NCI-H1436 treated with DMSO at 0.1 percent for 48 hours (cell line): ENCODE measurements around the gene TMEM178B.
"Not testable (repeated sequence)": the region's sequence is repeated elsewhere in the genome, so short reads cannot be mapped to it uniquely, and the experiment has no call there.

Experiments
- DNase-seq: peaks from one replicate; lab custom pipeline; 2025; lab: John Stamatoyannopoulos, UW

Gene TMEM178B

DNA sequence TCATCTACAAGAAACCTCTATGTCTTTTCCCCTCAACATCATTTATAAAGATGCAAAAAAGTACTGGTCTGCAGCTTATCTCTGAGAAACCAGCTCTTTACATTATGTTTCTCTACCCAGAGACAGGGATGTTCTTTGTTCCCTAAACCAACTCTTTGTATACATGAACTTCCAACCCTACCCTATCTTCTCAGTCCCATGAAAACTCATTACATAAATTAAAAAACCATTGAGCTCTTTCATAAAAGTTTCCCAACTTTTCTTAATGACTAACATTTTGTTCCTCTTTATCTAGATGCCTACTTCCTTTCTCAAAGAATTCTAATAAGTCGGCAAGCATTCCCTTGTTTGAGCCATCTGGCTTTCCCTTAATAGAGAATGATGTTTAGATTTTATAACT, 284.5 kb downstream of the TMEM178B start:
- no peak for DNase-seq

DNA sequence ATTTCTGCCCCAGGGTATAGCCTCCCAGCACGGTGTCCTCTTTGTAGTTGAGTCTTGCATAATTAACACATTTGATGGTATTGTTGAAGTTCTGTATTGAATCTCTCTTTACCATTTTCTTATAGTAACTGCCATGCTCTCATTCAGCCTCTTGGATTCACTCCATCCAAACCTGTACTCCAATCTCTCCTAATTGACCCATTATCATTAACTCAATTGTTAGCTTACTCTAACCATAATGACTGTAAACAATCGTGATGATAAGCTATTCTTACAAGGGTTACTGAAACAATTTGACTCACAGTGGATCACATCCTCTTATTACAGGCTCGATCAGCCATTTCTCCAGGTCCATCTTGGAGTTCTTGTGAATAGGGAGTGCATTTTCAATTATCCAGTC, 285.4 kb downstream of the TMEM178B start:
- DNase-seq, result peak; percentile 2

DNA sequence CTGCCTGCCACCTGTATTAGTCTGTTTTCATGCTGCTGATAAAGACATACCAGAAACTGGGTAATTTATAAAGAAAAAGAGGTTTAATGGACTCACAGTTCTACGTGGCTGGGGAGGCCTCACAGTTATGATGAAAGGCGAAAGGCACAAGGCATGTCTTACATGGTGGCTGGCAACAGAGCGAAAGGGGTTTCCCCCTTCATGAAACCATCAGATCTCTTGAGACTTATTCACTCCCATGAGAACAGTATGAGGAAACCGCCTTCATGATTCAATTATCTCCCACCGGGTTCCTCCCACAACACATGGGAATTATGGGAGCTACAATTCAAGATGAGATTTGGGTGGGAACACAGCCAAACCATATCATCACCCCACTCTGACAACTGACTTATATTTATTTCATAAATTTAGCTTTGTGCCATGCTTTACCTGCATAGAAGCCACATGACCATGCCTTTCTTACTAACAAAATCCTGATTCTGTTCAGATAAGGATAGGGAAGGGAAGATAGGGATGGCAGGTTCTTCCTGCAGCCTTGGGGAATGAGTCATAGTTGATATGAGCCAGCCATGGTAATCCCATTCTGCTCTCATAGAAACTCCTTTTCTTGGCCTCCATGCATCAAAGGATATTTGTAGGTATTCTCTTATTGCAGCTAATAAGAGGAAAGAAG, 286.0 kb downstream of the TMEM178B start:
- no peak for DNase-seq

DNA sequence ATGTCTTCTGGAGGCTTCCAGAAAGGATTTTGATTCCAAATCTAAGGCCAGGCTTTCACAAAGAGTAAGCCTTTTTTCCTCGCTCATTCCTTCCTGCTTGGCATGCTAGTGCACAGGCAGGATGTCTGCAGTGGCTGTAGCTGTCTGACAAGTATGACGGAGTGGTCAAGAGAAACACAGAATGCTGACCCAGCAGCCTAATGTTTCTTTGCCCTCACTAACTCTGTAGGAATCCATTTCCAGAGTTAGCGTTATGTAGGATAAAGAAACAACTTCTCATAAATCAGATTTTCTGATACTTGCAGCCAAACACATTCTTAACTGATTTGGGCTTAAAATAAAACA, 286.5 kb downstream of the TMEM178B start:
- DNase-seq, result no peak

DNA sequence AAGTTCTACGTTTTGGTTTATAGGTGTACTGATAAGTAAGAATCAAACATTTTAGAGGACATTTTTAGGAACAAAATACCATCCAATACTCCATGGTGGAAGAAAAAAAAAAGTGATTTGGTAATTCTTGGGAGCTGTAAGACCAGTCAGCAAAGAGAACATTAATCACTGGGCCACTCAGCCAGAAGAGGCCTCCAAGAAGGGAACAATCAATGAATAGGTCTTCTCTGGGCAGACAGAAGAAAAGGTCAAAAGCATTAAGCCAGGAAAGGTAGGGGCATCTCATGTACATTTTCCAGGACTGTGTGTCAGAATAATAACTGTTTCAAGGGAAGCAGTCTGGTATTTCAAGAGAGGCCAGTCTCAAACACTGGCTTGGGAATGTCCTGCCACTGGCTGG, 286.9 kb downstream of the TMEM178B start:
- DNase-seq, result no peak

DNA sequence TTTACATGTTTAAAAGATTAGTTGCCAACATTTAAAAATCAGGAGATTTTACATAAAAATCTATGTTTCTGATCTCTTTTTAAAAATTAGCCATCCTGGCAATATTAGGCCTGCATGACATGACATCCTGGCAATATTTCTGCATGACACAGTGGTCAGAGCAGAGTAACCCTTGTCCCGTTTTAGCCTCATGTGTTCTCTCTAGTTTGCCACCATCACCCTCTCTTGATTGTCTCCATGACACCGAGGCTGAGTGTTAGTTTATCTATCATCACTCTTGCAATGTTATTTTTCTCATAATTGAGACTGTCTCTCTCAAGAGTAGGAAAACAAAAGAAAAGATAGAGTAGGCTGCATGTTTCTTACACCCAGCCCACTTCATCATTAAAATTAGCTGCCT, 287.6 kb downstream of the TMEM178B start:
- DNase-seq, result no peak

DNA sequence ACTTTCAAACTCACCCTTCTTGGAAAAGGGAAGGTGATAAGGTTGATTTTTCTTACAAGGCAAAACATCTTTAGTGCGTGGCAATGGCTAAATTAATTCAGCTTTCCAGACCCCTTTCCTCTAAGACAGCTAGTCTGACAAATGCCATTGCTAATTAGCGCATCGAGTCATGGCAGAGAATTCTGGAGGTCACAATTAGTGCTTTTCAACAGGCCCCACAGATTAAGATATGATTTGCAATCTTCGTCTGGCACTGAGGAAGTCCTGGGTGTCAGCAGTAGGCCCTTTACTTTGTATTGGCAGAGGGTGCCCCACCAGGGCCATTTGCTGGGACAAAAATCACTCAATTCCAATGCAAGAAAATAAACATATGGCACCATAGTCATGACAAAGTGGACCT, 288.1 kb downstream of the TMEM178B start:
- DNase-seq, result no peak

DNA sequence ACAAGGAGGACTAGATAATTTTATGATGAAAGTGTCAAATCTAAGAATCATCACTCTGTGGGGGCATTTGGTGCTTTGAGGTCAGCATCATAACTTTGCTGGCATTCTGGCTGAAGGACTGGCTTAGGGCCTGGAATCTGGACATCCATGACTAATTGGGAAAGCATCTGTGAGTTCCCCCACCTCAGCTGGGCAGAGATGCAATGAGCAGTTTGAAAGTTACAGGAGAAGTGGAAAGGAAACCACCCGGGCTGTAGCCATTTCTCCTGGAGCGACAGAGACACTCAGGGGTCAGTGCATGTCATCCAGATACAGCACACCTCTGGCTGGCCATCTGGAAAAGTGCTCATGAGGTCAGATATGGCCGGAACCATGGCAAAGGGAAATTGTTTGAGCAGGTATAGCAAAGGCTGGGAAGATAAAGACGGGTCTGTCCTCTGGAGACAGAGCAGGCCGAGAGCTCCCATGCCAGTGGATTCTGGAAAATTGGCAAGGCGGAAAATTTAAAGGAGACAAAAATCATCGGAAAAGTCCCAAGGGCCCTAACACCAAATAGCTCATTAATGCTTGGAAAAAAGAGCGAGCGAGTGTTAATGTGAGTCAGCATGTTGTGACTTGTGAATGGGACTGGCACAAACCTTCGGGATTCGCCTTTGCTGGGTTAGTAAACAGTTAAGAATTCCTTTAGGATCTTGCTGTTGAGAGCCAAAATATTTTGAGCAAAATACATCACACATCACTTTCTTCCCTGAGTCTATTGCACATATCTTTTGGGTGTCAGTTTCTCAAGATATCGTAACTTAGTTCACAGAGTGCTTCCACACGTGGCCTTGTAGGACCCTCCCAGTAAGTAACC, 288.9 kb downstream of the TMEM178B start:
- DNase-seq, result no peak

DNA sequence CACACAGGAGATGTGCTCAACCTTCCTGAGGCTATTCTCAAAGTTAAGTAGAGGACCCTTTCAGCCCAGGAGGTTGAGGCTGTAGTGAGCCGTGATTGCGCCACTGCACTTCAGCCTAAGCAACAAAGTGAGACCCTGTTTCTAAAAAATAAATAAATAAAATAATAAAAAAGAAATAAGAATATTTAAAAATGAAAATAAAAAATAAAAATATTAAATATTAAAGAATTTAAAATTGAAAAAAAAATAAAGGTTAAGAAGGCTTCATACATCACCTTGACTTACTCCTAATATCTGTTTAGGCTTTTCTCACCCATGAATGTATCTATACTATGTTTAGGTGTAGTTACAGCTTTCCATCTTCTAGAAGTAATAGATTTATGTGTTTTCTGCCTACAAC, 289.9 kb downstream of the TMEM178B start:
- DNase-seq, result no peak

DNA sequence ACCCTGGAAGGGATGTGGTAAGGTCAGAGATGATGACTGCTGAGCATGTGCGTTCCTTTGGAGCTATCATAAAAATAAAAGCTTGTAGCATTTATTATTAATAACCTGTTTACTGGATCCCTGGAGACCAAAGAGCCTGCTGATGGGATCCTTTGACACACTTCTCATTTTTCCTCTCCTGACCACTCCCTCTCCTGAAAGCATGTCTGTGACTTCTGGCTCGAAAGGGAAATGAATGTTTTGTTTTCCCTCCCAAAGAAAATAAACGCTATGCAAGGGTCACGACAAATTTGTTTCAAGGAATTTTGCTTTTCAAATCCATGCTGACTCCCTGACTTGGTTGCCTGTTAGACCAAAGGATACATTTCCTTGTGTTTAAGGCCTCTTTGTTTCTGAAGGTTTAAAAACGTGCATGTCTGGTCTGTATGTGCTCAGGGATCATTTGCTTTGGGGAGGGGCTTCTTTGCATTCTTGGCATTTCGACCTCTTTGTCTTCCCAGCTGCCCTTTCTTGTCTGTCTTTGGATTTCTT, 292.3 kb downstream of the TMEM178B start:
- DNase-seq, result no peak

DNA sequence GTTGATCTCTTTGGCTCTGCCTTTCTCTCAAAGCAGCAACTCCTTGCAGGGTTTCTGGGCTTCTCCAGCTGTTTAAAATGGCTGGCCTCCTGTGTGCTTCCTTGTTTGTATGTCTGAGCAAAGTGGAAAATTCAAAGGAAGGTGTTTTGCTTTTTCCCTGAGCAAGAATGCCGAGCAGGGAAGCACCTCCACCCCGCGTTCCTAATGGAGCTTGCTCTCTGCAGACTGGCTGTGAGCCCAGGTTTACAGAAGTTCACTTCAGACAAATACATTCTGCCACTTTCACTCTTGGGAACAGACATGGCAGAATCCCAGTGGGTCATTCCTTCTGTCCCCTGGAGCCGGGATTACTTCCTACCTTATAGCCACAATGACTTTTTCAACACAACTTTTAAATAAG, 295.6 kb downstream of the TMEM178B start:
- DNase-seq, result no peak

DNA sequence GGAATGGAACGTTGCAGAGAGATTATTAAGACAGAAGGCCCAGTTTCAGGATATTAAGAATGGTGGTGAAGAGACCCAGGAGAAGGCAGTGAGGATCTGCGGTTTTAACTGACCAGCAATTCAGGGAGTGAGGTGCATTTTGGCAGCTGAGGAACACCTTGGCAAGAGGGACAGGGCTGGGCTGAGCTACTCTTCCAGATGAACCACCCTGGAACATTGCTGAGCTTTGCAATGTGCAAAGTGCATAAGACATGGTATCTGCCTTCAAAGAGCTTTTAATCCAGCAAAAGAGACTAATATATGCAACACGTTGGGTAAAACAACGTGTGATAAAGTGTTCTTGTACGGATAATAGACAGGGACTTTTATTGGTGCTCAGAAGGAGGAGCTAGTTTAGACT, 296.3 kb downstream of the TMEM178B start:
- DNase-seq, result no peak

DNA sequence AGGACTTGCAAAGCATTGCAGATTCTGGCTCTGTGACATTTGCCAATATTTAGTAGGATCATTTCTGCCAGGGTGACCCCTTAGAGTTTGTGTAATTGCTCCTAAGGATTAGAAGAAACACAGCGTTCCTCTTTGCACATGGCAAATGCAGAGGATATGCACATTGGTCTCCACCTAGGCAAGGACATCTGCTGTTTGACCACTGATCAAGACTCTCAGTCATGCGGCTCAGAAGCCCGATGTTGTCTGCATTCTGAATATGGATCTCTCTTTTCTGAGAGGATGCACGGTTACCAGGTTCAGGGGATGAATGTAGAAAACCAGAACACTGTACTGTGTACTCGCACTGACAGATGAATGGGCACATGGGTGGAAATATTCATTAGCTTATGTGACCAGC, 296.8 kb downstream of the TMEM178B start:
- DNase-seq, result no peak

DNA sequence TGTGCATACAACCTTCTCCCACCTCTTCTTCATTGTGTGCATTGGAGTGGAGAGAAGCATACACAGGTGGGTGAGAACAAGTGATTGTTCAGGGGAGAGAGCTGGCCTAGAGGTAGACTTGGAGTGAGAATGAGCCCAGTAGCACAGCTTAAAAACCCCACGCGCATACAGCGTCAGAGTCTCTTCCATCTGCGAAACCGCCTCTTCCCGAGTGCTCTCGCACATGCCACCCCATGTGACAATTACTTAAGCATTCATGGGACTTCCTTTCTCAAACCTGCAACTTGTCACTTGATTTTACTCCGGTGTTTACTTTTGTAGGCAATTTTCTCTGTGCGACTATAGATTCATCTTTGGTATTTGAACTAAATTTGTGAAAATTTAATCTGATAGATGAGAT, 300.6 kb downstream of the TMEM178B start:
- no peak for DNase-seq

DNA sequence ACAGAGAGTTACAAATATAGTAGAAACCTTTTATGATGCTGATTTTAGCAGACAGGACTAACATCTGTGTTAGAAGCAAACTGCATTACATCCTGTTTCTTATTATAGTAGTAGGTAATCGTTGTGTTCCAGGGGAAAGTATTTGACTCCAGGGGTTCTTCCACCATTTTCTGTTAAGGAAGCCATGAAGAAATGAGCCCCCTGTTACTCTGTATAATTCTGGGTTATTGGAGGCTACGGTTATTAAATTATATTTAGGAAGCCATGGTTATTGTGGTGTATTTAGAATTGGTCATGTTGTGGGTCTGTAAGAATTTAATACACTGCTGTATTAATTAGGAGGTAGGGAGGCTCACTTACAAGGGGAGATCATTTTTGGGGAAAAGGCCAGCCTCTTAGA, 301.6 kb downstream of the TMEM178B start:
- DNase-seq, result no peak

DNA sequence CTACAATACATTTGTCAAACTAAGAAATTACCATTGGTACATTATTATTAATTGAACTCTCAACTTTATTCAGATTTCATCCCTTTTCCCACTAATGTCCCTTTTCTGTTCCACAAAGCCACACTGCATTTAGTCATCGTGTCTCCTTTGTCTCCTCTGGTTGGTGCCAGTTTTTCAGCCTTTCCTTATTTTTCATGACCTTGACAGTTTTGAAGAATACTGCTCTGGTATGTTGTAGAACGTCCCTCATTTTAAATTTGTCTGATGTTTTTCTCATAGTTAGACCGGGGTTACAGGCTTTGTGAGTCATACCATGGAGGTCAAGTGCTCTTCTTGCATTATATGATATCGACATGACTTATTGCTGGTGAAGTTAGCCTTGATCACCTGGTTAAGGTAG, 304.0 kb downstream of the TMEM178B start:
- DNase-seq, result no peak

DNA sequence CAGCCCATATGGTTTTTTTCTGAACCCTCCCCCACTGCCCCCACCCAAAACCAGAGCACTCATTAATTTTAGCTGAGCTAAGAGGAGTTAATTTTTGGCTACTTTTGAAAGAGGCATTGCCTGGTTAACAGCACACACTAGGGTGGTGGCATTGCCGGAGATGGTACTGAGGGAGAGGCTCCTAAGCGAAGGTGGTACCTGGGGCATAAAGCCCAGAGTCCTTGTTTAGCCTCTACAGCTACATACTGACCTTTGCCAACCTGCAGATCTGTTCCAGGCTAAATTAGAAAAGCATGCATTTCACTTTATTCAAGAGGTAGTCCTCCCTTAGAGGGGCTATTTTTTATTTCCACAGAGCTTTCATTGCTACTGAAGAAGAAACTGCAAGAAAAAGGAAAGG, 304.5 kb downstream of the TMEM178B start:
- no peak for DNase-seq

DNA sequence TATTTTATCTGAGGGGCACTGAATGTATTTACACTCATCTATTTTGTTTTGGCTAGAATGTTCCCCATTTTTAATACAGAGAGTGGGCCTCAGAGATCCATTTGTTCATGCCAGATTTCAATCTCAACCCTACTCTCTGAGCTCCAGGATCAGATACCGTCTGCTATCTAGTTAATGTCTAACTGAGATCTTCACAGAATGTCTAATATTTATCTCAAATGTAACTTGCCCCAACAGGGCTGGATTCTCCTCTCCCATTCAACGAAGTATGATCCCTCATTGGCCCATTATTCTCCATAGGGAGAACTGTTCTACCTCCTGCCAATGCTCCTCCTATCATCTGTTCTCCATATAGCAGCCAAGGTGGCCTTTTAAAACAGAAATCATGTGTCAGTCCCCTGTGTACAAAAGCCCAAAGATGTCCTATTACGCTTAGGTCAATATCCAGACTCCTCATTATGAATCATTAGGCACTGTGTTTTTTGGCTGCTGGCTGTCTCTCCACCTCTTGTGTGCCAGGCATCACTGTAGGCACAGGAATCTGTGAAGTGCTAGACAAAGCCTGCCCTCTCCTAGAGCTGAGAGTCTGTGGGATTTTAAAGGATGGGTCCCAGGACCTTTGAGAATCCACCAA, 308.0 kb downstream of the TMEM178B start:
- DNase-seq, result no peak

DNA sequence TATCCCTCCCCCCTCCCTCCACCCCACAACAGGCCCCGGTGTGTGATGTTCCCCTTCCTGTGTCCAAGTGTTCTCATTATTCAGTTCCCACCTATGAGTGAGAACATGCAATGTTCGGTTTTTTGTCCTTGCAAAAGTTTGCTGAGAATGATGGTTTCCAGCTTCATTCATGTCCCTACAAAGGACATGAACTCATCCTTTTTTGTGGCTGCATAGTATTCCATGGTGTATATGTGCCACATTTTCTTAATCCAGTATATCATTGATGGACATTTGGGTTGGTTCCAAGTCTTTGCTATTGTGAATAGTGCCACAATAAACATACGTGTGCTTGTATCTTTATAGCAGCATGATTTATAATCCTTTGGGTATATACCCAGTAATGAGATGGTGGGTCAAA, 309.5 kb downstream of the TMEM178B start:
- DNase-seq, result not testable (repeated sequence)

DNA sequence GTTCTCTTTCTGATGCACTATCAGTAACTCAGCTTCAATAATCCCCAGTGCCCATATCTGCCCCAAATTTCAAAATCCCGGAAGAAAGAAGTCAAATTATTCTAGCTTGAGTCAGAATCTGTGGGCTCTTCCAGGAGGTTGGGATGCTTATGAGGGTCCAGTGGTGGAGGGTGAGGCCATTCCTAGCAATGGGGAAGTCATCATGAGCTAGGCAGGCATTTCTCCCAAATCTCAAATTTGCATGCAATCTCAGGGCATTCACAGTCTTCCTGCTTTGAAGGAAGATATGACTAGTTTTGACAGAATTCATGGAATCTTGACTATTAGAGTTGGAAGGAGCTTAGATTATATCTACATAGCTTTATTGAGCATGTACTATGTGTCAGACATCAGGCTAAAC, 313.0 kb downstream of the TMEM178B start:
- no peak for DNase-seq

DNA sequence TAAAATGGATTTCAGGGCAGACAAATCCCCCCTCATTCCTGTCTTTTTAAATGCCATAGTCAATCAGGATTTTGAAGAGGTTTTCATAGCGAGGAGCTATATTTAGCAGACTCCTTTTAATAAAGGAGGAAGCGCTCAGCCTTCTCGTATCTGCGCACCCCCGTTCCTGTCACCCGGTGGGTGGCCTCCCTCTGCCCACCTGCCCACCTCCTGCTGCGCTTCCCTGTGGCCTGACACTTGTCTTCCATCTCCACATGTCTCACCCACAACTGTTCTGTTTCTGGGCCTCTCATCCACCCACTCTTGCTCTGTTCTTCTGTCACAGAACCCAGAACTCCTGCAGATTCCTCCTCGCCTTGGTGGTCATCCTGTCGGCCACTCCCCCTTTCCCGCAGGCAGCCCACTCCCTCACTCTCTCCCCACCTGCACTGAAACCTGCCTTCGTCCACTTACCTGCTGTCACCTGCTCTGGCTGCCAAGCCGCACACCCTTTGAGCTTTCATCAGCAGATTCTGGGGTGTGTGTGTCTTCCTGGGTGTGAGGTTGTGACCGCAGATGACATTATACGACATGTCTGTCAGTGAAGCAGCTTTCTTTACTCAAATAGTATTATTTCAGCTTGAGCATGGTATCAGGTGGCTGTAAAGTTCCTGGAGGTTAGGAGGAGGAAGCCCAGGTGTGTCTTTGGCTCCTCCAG, 313.8 kb downstream of the TMEM178B start:
- DNase-seq, result no peak

DNA sequence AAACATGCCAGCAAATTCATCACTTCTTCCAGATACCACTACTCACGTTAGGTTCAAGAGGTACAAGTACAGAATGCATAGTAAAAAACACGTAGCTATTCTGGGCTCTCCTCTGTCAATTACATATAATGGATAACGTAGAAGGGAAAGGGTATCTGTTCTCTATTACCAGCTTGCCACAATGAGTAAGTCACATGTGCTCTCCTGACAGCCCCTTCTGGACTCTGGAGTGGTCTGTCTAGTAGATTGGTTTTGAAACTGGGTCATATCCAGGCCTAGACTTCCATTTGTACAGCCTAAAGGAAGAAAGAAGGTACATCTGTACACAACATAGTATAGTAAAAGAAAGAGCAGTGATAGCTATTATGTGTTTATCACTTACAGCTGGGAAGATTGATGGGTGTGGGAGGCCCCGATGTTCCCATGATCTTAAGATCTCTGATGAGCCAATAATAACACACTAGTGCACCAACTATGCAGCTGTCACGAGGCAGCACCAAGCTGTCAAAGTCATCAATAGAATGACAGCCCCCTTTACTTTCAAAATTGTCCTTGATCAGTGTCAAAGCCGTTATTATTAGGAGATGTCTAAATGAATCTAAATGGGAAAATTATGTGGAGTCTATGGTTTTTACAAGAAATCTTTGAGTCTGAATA, 315.4 kb downstream of the TMEM178B start:
- no peak for DNase-seq
